ENCODE results near the gene ZBTB9.
"Not testable (repeated sequence)": the region's sequence is repeated elsewhere in the genome, so short reads cannot be mapped to it uniquely, and the experiment has no call there.

Gene ZBTB9

DNA sequence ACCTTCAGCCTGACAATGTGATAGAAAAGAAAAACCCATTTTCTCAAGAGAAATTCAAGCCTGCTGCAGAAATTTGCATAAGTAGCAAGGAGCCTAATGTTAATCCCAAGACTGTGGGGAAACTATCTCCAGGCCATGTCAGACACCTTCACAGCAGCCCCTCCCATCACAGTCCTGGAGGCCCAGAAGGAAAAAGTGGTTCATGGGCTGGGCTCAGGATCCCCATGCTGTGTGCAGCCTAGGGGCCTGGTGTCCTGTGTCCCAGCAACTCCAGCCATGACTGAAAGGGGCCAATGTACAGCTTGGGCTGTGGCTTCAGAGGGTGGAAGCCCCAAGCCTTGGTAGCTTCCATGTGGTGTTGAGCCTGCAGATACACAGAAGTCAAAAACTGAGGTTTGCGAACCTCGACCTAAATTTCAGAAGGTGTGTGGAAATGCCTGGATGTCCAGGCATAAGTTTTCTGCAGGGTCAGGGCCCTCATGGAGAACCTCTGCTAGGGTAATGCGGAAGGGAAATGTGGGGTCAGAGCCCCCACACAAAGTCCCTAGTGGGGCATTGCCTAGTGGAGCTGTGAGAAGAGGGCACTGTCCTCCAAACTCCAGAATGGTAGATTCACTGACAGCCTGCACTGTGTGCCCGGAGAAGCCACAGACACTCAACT is 11.8 kb downstream of the ZBTB9 start:
- DNase-seq, result no peak

DNA sequence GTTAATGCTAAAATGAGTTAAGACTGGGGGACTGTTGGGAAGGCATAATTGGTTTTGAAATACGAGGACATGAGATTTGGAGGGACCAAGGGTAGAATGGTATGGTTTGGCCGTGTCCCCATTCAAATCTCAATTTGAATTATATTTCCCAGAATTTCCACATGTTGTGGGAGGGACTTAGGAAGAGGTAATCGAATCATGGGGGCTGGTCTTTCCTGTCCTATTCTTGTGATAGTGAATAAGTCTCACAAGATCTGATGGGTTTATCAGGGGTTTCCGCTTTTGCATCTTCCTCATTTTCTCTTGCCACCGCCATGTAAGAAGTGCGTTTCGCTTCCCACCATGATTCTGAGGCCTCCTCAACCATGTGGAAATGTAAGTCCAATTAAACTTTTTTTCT is 12.7 kb downstream of the ZBTB9 start:
- DNase-seq, result no peak

DNA sequence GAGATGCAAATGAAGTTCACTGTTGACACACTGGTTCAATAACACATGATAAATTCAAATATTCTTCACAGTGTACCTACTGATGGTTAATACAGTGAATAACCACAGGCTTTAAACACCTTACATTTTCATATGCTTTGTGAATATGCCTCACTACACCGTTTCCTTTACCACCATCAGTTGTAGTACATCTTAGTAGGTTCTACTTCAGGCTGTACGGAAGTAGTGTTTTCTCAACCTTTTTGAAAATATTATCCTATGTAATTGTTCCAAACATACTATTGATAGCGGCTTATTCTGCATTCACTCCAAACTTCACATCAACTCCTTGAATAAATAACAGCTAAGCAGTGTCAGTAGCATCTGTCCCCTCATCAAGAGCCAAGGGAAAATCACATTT is 15.3 kb downstream of the ZBTB9 start:
- no peak for DNase-seq

DNA sequence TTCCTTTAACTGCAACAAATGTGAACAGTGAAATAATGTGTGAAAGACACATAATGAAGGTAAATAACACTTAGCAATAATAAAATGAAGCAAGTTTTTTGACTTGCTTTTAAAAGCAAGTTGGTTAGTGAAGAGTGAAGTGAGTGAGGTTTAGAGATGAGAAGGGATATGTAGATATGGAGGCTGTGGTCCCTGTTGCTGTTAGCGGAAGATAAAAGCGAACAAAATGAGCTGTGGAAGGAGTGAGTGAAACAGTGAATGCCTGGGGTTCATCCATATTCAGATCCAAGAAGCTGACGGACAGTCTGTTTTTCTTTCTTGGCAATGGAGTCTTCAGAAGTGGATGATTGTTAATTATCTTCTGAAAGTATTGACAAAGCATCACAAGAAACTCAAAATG is 23.5 kb downstream of the ZBTB9 start:
- DNase-seq, result no peak

GRCh38 chr6:33481192-33481591 is 26.8 kb downstream of the ZBTB9 start:
- no peak for DNase-seq

- DNase-seq, result not testable (repeated sequence)
Measured at GRCh38 chr6:33482620-33483019, 28.2 kb downstream of the ZBTB9 start.

GRCh38 chr6:33483678-33484077 is 29.3 kb downstream of the ZBTB9 start:
- no peak for DNase-seq

DNA sequence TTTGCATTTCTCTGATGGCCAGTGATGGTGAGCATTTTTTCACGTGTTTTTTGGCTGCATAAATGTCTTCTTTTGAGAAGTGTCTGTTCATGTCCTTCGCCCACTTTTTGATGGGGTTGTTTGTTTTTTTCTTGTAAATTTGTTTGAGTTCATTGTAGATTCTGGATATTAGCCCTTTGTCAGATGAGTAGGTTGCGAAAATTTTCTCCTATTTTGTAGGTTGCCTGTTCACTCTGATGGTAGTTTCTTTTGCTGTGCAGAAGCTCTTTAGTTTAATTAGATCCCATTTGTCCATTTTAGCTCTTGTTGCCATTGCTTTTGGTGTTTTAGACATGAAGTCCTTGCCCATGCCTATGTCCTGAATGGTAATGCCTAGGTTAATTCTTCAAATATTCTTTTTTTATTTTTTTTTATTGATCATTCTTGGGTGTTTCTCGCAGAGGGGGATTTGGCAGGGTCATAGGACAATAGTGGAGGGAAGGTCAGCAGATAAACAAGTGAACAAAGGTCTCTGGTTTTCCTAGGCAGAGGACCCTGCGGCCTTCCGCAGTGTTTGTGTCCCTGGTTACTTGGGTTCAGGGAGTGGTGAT is 30.4 kb downstream of the ZBTB9 start:
- DNase-seq, result not testable (repeated sequence)

- DNase-seq, result not testable (repeated sequence)
Measured at GRCh38 chr6:33485680-33486079, 31.3 kb downstream of the ZBTB9 start.

- no peak for DNase-seq
Measured at GRCh38 chr6:33488339-33488738, 34.0 kb downstream of the ZBTB9 start.

- DNase-seq, result peak in 1 of 2 experiments; percentile 23
Measured at GRCh38 chr6:33490198-33490597, 35.8 kb downstream of the ZBTB9 start.

DNA sequence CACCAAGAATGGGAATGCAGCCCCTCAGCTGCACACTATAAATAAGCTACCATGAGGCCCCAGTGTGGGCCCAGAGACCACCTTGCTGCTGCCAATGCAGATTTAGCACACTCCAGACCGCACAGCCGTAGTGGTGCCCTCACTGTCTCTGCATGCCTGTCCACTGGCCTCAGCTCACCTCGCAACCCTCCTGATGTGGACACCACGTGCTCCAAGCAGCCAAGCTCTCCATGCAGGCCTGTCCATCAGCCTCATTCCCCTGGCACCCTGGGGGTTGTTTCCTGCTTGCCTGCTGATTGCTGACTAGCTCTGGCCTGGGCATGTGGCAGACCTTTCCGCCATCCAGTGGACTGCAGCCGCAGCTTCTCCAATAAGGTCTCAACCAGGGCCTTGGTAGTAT is 36.2 kb downstream of the ZBTB9 start:
- no peak for DNase-seq

DNA sequence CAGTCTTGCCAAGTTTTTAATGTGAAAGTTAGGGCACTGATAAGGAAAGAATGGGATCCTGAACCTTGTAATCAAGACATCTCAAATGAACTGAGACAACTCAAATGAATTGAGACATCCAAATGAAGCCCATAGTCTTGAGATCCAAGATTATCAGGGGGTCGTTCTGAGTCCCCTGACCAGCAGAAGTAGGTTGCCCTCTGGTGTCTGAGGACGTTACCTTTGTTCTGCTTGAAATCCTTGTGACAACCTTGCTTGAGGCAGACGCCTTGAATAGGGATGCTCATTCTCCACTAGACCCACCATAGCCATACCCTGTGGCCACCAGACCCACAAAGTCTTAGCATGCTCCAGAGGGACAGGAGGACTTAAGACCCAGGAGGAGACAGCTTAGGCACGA is 37.7 kb downstream of the ZBTB9 start:
- no peak for DNase-seq

DNA sequence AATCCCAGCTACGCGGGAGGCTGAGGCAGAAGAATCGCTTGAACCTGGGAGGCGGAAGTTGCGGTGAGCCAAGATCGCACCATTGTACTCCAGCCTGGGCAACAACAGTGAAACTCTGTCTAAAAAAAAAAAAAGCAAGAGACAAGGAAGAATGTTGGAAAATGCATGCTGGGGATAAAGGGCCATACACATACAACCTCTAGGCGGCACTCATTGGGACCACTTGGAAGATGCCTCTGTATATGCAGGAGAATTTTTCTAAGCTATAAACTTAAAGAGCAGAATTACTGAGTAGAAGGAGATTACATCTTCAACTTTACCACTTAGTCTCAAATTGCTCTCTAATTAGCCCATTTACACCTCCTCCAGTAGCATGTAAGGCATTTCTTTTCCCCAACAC is 42.8 kb downstream of the ZBTB9 start:
- DNase-seq, result no peak

- no peak for DNase-seq
Measured at GRCh38 chr6:33502486-33502885, 48.1 kb downstream of the ZBTB9 start.

DNA sequence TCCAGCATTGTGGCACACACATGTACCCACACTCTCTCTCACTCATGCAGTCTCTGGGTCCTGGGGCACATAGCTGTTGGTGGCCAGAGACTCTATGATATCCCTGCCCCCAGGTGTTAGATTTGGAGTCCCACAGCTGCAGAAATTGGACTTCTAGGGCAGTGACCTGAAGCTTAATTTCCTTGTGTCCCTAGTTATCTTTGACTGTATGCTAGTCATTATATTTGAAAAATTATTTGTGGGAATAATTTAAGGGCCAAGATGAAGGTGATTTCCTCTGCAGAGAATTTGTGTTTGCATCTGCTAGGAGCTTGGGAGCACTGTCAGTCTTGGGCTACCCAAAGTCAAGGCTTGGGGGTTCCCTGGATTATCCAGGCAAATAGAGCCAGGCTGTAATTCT is 50.1 kb downstream of the ZBTB9 start:
- DNase-seq, result no peak

GRCh38 chr6:33505548-33506370 is 51.4 kb downstream of the ZBTB9 start:
- DNase-seq, result no peak

Data from SHP77 (cell line).